T47D (cell line): Measurements from ENCODE around the gene MAP7D3.

Experiments used
- DNase-seq, 2 experiments: peaks; one replicate each; pipeline versions ENCODE4 v3.0.0 to v3.0.0-alpha.2; 2011 to 2012; ENCODE audit warnings: low read depth in 1 of 2, low spot score in 1 of 2
- JUND ChIP-seq: IDR thresholded peaks from 2 replicates; pipeline ENCODE4 v1.6.1; 2012; ENCODE audit warnings: low read depth
- in situ Hi-C: cut with HindIII; loops from 2 replicates; pipeline ENCODE4 v1.10.0; 2016; ENCODE audit warnings: low sequenced_read_pairs, low pct_unique_long_range_greater_than_20kb

Gene MAP7D3

DNA sequence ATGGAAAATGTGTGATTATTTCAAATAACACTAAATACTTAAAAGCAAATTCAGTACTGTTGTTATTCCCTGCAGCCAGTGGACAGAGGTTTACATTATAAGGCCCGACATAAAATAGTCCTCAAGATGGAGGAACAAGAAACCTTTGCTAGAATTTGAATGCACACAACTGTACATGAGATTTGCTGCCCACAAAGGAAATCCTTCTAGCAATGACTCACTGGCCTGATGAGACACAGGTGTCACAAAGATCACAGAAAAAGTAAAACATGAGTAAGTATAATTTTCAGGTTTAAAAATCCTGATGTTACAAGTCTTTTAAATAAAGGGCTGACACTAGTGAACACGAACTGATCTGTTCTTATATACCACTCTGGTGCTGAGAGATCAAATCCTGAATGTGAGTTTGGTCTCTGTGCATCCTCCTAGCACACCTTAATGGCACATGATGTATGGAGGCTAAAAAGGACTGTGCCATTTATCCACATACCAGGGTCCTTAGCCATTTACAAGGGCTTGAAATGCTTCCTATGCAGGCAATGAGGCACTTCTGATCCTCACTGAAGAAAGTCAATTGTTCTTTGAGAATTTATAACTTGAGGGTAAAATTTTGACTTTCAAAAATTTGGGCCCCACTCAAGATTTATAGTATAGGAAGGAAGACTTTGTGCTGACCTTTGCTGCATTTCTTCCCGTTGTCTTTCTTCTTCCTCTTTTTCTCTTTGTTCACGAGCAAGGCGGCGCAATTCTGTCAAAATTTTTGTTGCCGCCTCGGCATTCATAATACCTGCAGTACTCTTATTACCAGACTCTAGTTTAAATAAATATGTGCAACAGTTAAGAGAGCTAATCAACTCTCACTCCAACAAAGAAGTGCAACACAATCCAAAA is 23.0 kb downstream of the MAP7D3 start:
- DNase-seq: no peak
- in situ Hi-C loops: no loop called here
- no peak for TF ChIP-seq JUND

- no peak for TF ChIP-seq JUND
- no peak for DNase-seq
- in situ Hi-C loops: no loop called here
These were observed 24.1 kb downstream of the MAP7D3 start for GRCh38 chrX:136227074-136227473.

DNA sequence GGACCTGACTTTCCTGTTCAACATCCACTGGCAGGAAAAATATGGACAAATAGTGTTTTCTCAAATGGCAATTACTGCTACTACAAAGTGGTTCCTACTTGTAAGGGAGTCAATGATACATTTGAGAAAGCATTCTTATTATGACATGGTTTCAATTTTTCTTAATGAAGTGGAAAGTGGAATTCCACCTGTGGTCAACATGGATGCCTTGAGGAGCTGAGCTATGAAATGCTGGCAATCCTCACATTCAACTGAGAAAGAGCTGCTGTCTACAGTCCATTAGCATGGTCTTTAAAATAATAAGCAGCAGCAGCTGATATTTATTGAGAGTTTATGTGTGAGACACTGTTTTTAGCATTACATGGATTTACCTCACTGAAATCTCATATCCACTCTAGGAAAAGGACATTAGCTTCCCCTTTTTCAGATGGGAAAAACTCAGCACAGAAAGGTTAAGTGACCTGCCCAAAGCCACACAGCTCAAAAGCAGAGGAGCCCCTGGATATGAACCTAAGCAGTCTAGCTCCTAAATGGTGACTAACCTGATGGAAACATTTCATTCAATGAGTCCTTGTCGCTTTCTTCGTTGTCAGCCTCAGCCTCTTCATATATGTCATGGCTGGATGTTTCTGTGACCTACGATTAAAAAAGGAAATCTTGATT is 29.2 kb downstream of the MAP7D3 start:
- in situ Hi-C loops: no loop called here
- no peak for TF ChIP-seq JUND
- DNase-seq: no peak

- in situ Hi-C loops: no loop called here
- no peak for DNase-seq
- no peak for TF ChIP-seq JUND
These were observed 30.2 kb downstream of the MAP7D3 start for GRCh38 chrX:136220951-136221350.

- no peak for DNase-seq
- no peak for TF ChIP-seq JUND
- in situ Hi-C loops: no loop called here
These were observed 30.7 kb downstream of the MAP7D3 start for GRCh38 chrX:136220540-136220939.

- DNase-seq: no peak
- no peak for TF ChIP-seq JUND
- in situ Hi-C loops: no loop called here
These were observed 31.3 kb downstream of the MAP7D3 start for GRCh38 chrX:136219893-136220292.

- no peak for TF ChIP-seq JUND
- no peak for DNase-seq
- in situ Hi-C loops: no loop called here
These were observed 35.6 kb downstream of the MAP7D3 start for GRCh38 chrX:136215559-136215958.

GRCh38 chrX:136214551-136214950 is 36.6 kb downstream of the MAP7D3 start:
- DNase-seq: peak in 1 of 2 experiments; percentile 16
- in situ Hi-C loops: no loop called here
- no peak for TF ChIP-seq JUND

GRCh38 chrX:136212557-136213111 is 38.6 kb downstream of the MAP7D3 start:
- no peak for DNase-seq
- in situ Hi-C loops: no loop called here
- no peak for TF ChIP-seq JUND

- TF ChIP-seq JUND: no peak
These were observed 39.2 kb downstream of the MAP7D3 start for GRCh38 chrX:136211766-136212556.

DNA sequence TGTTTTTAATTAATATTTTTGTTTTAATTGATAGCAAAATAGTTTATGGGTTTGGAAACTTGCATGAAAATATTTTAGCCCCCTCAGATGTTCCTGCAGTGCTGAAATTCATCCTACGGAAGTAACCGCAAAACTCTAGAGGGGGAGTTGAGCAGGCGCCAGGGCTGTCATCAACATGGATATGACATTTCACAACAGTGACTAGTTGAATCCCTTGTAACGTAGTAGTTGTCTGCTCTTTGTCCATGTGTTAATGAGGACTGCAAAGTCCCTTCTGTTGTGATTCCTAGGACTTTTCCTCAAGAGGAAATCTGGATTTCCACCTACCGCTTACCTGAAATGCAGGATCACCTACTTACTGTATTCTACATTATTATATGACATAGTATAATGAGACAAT is 40.4 kb downstream of the MAP7D3 start:
- no peak for TF ChIP-seq JUND
- in situ Hi-C loops: no loop called here
- DNase-seq: no peak

More at GRCh38 chrX:136211766-136212556, 39.2 kb downstream of the MAP7D3 start:
- in situ Hi-C loops: no loop called here
- DNase-seq: no peak

- in situ Hi-C loops: no loop called here
- no peak for TF ChIP-seq JUND
- DNase-seq: no peak
These were observed 41.0 kb downstream of the MAP7D3 start for GRCh38 chrX:136210243-136210642.
